ENCODE results near the gene TRPV2. TPM values are rescaled to one million over a fixed set of nuclear protein-coding genes. Genes with fewer than 3 reads are reported as not detected.

Gene TRPV2
- total and polyA plus RNA-seq, 4 donors: 12.6 to 105 (median 45.7) TPM

GRCh38 chr17:16479264-16479663 is 63.9 kb downstream of the TRPV2 start:
- H3K27ac ChIP-seq (ENCODE audit: low read depth in 1 of 2, low read length in 1 of 2): no peak overlapping the region
- WGBS, 2 donors: 94 to 100% methylated on average over 2 of the region's 2 CpGs

GRCh38 chr17:16480995-16481394 is 65.6 kb downstream of the TRPV2 start:
- no peak for TF ChIP-seq CTCF (IDR thresholded peaks at IDR 0.05; ENCODE audit: control extremely low read depth, extremely low read depth)
- ATAC-seq (ENCODE audit: insufficient read depth, low FRiP score): no peak
- Histone ChIP-seq H3K27me3 (ENCODE audit: control insufficient read depth in 3 of 3, insufficient read depth in 3 of 3, low read length in 2 of 3) (no peaks in the 10 kb centered on the region), H3K9me3 (ENCODE audit: control insufficient read depth in 4 of 4, insufficient read depth in 3 of 4, low read length in 3 of 4) (no peaks in the 10 kb centered on the region), H3K27ac (ENCODE audit: low read depth in 1 of 2, low read length in 1 of 2) (no peak overlapping the region), H3K36me3 (ENCODE audit: control insufficient read depth in 4 of 4, insufficient read depth in 4 of 4, low read length in 4 of 4) (no peaks in the 10 kb centered on the region), H3K4me3 (no peak overlapping the region), H3K9ac (ENCODE audit: insufficient read depth in 1 of 2, low read length in 2 of 2) (no peak overlapping the region), H3K4me1 (ENCODE audit: control insufficient read depth in 5 of 5, insufficient read depth in 5 of 5, low read length in 5 of 5) (peaks cover 0 to 18% (median 5%) of the 10 kb centered on the region in 5 donors)
- 88 to 93% methylated on average over 6 of the region's 6 CpGs for WGBS, 2 donors
- no peak for DNase-seq

More at GRCh38 chr17:16479264-16479663, 63.9 kb downstream of the TRPV2 start:
- Histone ChIP-seq H3K4me3 (no peak overlapping the region), H3K36me3 (ENCODE audit: control insufficient read depth in 4 of 4, insufficient read depth in 4 of 4, low read length in 4 of 4) (no peaks in the 10 kb centered on the region), H3K4me1 (ENCODE audit: control insufficient read depth in 5 of 5, insufficient read depth in 5 of 5, low read length in 5 of 5) (peaks cover 0 to 4% (median under 1%) of the 10 kb centered on the region in 5 donors), H3K27me3 (ENCODE audit: control insufficient read depth in 3 of 3, insufficient read depth in 3 of 3, low read length in 2 of 3) (no peaks in the 10 kb centered on the region), H3K9me3 (ENCODE audit: control insufficient read depth in 4 of 4, insufficient read depth in 3 of 4, low read length in 3 of 4) (no peaks in the 10 kb centered on the region), H3K9ac (ENCODE audit: insufficient read depth in 1 of 2, low read length in 2 of 2) (no peak overlapping the region)
- ATAC-seq (ENCODE audit: insufficient read depth, low FRiP score): no peak
- no peak for DNase-seq
- TF ChIP-seq CTCF (IDR thresholded peaks at IDR 0.05; ENCODE audit: control extremely low read depth, extremely low read depth): no peak

- DNase-seq (no peak), ATAC-seq (ENCODE audit: insufficient read depth, low FRiP score) (no peak)
- TF ChIP-seq CTCF (IDR thresholded peaks at IDR 0.05; ENCODE audit: control extremely low read depth, extremely low read depth): no peak
- no peaks in the 10 kb centered on the region for H3K9me3 ChIP-seq (ENCODE audit: control insufficient read depth in 4 of 4, insufficient read depth in 3 of 4, low read length in 3 of 4)
- 92 to 94% methylated on average over 8 of the region's 8 CpGs for WGBS, 2 donors
- no peaks in the 10 kb centered on the region for H3K36me3 ChIP-seq (ENCODE audit: control insufficient read depth in 4 of 4, insufficient read depth in 4 of 4, low read length in 4 of 4)
- H3K9ac ChIP-seq (ENCODE audit: insufficient read depth in 1 of 2, low read length in 2 of 2): no peak overlapping the region
- H3K27me3 ChIP-seq (ENCODE audit: control insufficient read depth in 3 of 3, insufficient read depth in 3 of 3, low read length in 2 of 3): no peaks in the 10 kb centered on the region
- no peak overlapping the region for H3K27ac ChIP-seq (ENCODE audit: low read depth in 1 of 2, low read length in 1 of 2)
- peaks cover 0 to 29% (median 15%) of the 10 kb centered on the region in 5 donors for H3K4me1 ChIP-seq (ENCODE audit: control insufficient read depth in 5 of 5, insufficient read depth in 5 of 5, low read length in 5 of 5)
- no peak overlapping the region for H3K4me3 ChIP-seq
These were observed 66.9 kb downstream of the TRPV2 start for GRCh38 chr17:16482253-16482652.

- H3K27ac ChIP-seq (ENCODE audit: low read depth in 1 of 2, low read length in 1 of 2): no peak overlapping the region
- no peak for TF ChIP-seq CTCF (IDR thresholded peaks at IDR 0.05; ENCODE audit: control extremely low read depth, extremely low read depth)
- 92 to 94% methylated on average over 8 of the region's 8 CpGs for WGBS, 2 donors
- DNase-seq: no peak
- no peaks in the 10 kb centered on the region for H3K27me3 ChIP-seq (ENCODE audit: control insufficient read depth in 3 of 3, insufficient read depth in 3 of 3, low read length in 2 of 3)
- H3K9me3 ChIP-seq (ENCODE audit: control insufficient read depth in 4 of 4, insufficient read depth in 3 of 4, low read length in 3 of 4): no peaks in the 10 kb centered on the region
- peaks cover 0 to 31% (median 14%) of the 10 kb centered on the region in 5 donors for H3K4me1 ChIP-seq (ENCODE audit: control insufficient read depth in 5 of 5, insufficient read depth in 5 of 5, low read length in 5 of 5)
- H3K4me3 ChIP-seq: no peak overlapping the region
- no peaks in the 10 kb centered on the region for H3K36me3 ChIP-seq (ENCODE audit: control insufficient read depth in 4 of 4, insufficient read depth in 4 of 4, low read length in 4 of 4)
- ATAC-seq (ENCODE audit: insufficient read depth, low FRiP score): no peak
- no peak overlapping the region for H3K9ac ChIP-seq (ENCODE audit: insufficient read depth in 1 of 2, low read length in 2 of 2)
These were observed 67.8 kb downstream of the TRPV2 start for GRCh38 chr17:16483021-16483645.
